NCI-H2081 treated with DMSO at 0.1 percent for 48 hours (cell line): ENCODE data around the gene DCC.

Experiments used
- DNase-seq: peaks from one replicate; lab custom pipeline; 2025; lab: John Stamatoyannopoulos, UW

The DCC gene

DNA sequence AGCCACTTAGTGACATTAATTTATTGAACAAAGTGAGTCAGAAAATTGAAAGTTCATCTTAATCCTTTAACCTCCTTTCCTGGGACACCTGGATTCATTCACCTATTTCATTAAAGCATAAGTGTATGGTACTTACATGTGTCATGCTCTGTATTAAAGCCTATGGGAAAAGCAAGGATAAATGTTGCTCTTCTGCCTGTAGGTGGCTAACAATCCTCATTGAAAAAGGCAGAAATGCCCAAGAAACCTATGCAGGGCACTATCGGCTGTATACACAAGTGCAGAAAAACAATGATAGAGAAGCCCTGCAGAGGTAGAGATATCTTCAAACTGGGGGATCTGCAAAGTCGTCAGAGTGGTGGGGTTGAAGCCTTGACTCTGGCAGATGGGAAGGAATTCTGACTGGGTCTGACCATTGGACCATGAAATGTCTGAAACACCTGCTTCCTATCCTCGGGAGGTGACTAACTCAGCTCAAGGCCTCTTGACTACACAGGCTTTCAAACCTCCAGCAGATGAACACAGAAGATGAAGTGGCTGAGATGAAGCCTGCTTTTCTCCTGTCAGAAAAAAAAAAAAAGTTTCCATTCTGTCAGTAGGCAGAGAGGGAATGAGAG lies 83.1 kb downstream of the DCC start:
- DNase-seq, result no peak

DNA sequence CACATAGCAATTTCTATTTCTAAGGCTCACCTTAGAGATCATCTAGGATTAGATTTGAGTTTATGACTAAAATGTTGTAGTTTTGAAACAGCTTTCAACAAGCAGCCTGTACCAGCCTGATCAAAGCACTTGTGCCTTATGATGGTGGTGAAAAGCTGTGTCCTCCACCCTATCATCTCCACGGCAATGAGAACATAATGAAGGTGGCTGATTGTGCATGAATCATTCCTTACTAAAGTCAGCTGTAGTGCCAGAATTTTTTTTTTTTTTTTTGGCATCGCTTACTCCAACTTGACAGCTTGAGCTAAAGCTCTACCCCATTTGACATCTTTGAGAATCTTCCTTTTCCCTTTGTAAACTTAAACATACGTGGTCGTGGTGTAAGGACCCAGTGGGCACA lies 86.0 kb downstream of the DCC start:
- DNase-seq, result no peak

DNA sequence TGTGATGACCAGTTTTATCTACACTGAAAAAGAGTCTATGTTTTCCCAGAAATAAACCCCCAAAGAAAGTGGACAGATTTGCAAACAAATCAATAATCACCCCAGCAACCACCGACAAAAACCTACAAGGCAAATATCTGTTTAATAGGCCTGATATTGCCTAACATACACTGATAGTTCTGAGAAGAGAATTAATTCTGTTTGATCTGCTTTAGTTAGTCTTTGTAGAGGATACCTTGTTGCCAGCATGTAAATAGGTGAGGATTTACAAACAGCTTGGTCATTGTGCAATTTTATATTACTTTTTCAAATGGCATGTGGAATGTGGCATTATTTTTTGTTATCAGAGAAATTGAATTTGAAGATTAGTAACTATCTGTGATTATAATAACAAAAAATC lies 86.5 kb downstream of the DCC start:
- DNase-seq, result no peak

DNA sequence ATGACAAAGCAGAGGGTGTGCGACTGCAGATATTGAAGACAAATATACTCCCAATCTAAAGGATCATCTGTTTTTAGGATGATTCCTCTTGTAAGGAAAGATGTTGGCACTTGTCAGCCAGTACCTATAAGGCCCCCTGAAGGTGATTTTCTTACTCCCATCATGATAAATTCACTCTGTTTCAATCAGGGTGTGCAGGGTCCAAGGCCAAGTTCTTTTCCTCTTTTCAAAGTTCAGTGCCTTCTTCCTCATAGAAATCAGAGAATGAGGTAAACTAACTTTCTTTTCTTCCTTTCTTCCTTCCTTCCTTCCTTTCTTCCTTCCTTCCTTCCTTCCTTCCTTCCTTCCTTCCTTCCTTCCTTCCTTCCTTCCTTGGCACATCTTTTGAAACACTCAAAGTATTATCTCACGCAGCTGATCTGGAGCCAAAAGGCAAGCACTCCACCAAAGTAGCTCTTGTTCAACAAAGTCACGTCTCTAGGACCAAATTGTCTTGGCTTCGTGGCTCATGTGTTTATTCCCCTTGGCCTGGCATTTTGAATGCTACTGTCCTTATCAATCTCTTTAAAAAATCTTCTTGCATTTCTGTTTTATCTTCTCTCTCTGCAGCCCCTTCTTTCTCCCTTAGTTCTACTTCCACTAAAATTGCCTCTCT lies 87.7 kb downstream of the DCC start:
- DNase-seq, result no peak

DNA sequence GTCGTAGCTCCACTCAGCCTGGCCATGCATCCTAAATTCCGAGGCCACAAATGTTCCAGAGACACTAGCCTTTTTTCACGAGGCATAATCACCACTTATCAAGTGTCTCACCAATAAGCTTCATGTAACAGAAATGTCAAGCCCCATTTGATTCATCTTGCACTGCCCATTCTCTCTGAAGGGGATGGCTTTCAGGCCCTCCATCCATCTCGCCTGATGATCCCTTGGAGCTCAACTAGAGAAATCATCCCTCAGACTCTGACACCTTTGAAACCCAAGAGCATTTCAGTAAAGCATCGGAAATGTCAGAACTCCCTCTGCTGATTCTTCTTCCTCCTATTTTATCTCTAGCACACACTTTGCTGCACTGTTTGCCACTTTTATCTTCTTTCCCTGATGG lies 91.7 kb downstream of the DCC start:
- DNase-seq, result no peak

DNA sequence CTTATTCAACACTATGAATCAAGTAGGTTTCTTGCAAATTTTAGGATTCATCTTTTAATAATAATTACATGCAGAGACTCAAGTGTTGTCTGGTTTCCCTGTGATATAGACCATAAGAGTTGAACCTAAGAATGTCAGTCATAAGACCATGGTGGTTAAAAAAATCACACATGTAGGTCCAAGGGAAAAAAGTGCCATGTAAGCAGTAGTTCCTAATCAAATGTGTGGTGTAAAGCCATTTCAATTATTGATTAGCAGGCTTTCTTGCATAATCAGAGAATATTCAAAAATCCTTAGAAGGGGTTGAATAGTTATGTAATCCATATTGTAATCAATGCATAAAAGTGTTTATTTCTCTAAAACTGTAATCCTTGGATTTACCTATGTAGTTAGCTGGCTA lies 93.8 kb downstream of the DCC start:
- DNase-seq, result no peak

DNA sequence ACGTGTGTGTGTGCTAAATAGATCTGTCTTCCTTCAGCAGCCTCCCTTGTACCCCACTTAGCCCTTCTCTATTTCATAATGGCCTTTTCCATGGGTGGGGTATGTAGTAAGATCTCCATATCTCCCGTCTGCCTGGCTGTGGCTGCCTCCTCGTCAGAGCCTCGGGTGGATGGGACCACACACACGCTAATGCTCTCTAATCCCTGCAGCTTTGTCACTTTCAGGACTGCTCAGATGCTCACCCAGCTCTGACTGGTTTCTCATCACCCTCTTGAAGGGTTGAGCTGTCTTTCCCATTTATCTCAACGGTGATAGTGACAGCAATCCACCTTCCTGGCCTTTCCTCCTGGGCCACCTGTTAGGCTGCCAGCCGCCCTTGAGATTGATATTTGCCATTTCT lies 95.3 kb downstream of the DCC start:
- no peak for DNase-seq

DNA sequence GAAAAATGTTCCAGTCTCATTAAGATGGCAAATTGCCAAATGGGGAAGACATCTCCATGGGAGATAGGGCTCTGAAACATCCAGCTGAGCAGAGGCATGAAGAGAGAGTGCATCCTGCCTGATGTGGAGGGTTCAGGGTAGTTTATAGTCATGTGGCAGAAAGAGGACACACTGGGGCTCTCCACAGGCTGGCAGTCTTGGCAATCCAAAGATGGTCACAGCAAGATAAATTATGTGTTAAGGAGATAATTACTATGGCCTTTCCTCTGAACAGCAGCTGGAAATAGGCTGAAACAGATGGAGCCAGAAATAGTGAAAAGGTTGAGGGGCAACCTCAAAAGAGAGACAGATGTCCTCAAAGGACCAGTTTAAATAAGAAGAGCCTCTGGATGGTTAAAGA lies 97.2 kb downstream of the DCC start:
- no peak for DNase-seq

DNA sequence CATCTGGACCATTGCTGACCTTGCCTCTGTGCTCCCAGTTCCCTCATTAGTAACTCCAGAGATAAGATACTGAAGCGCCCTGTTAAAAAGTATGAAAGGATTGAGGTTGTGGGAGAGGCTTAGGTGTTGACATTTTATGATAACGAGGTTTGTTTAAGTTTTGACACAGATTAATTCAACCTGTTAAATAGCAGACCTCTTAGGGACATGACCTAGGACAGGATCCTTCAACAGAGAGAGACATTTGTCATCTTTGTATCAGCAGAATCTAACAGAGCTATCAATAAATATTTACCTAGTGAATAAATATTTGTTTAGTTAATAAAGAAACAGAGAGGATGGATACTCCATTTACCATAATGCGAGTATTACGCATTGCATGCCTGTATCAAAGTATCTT lies 99.5 kb downstream of the DCC start:
- no peak for DNase-seq

DNA sequence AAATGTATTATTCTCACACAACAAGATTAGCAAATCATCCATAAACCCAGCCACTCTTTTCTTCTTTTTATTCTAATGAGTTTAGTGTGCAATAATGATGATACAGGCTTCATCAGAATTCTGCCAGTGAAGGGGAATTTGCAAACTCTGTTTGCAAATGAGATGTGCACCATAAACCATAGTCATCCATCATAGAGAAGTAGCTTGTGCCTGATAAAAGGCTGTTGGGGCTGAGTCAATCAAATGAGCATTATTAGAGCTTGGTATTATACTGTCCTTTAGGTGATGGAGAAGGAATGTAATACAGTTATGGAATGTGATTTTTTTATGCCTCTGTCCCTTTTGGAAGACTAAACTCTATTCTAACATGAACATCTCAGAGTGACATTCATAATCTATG lies 101.8 kb downstream of the DCC start:
- DNase-seq, result no peak

DNA sequence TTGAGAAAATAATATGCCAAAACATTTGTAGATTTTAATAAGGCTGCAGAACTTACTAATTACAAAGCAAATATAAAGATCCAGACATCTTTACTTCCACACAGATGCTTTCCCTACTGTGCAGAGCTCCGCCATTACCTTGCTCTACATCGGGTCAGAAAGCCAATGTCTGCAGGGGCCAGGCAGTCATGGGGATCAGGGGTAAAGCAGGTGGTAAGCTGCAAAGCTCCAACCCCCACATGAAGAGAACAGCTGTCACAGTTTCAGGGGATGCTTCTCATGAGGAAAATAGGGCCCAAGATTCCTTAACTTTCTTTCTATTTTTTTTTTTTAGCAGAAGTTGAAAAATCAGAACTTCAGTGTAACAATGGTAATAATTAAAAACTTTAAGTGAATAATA lies 102.7 kb downstream of the DCC start:
- DNase-seq, result no peak

DNA sequence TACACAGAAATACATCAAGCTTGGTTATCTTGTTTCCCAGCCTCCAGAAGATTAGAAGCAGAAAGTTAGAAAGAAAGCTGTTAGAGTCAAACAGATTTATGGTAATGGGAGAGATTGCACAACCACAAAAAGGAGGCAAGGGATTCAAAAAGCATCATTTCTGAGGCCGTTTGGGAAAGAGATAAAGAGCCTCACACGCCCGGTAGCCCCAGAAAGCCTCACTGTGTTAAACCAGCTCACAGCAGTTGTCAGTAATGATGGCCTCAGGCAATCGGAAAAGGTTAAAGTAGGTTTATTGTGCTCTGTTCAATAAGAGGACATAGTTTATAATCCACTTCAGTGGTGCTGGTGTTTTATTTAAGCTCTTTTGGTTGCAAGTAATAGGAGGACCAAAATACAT lies 111.3 kb downstream of the DCC start:
- DNase-seq, result no peak

DNA sequence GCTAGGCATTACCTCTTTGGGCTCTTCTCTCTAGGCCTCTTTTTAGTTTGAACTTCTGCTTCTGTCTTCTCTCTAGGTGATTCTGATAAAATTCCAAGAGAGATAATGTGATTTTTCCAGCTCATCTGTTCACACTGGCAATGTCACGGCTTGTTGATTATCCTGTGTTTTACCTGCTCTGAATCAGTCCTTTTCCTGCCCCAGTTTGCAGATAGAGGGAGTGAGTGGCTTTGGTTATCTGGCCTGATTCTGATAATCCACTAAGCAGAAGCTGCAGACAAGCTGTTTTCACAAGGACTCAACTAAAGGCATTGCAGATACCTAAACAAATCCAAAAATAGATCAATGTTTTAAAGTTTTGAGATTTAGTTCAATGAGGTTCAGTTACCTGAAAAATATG lies 111.9 kb downstream of the DCC start:
- no peak for DNase-seq

DNA sequence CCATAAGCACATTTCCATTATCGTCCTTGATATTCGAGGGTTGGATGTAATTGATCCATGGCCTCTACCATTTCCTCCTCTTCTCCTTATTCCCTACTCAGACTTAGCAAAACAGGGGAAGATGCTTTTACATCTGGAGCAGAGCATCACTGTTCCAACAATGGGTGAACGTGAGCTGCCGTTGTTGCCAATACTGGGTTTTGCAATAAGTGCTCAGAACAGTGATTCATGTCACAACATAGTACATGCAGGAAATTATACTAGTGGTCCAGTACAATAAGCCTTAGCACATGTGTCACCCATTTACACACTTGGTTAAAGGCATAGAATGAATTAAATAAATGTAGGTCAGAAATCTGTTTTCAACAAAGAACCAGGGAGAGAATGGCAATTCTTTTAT lies 112.4 kb downstream of the DCC start:
- no peak for DNase-seq

DNA sequence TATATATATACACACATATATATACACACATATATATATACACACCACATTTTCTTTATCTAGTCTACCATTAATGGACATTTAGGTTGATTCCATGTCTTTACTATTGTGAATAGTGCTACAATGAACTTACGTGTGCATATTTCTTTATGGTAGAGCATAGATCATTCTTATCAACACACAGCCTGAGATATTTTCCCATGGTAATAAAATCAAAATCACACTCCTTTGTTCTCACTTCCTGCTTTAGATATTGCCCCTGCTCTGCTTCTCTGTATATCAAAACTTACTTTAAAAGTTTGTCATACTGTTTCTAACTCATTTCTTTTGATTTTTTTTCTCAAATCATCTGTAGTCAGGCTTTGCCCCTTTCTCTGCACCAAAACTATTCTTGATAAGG lies 119.9 kb downstream of the DCC start:
- no peak for DNase-seq

DNA sequence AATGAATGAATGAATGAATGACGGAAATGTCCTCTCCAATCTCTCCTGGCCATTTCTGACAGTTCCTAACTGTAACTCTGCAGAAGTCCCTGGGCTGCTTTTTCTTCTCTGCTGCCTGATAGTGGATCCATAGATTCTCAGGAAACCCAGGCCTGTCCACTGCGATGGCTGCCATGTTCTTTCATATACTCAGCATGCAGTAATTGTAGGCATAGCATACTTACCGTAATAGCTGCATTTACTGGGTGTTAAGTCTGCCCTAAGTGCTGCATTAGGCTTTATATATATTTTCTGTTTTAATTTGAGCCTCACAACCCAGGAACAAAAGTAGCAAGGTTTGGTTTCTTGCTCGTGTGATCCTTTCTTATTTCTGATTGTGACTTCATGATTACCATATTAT lies 122.9 kb downstream of the DCC start:
- DNase-seq, result no peak

DNA sequence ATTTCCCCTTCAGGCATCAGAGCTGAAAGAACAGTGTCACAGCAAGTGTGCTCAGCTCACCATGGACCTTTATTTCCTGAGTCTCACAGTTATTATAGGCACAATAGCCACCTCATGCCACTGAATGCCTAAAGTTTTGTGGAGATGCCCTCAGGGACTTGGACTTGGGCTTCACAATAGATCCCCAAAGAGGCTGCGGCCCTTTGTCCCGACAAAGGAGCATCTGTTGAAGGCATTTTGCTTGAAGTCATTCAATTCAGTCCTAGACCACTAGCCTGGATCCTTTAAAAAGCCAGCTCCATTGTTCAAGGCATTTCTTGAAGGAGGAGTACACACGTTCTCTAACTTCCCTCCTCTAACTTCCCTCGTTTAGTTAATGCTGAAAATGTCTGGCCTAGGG lies 125.4 kb downstream of the DCC start:
- no peak for DNase-seq

DNA sequence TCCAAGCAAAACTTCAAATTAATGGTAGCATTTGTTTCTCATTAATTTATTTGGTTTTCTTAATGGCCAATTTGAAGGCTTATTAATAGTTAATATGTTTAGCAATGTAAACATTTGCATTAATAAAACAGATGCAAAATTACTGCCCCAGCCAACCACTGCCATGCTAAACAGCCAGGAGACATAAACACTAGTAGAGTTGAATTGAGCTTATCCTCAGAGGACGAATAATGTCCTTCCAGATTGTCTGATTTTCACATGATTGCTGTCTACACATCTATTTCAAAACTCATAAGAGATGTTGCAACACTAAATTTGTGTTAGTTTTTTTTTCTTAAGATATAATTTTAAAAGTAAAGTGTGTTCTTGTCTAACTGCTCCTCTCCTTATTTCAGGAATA lies 128.5 kb downstream of the DCC start:
- no peak for DNase-seq

DNA sequence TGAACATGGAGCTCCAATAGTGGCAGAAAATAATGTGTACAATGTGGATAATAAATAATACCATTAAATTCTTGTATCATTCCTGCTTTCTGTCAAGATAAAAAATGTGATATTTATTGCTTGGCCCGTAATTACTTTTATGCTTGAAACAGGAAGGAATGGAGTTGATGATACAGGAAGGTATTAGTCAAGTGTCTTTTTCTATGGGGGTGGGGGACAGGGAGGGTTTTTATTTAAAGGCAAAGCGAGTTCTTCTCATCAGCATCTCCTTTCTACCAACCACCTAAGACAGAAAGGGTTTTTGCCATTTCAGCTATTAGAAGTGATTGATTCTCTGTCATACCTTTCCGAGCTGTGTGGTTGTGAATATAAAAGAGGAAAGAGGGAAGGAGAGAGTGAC lies 135.3 kb downstream of the DCC start:
- DNase-seq, result no peak

DNA sequence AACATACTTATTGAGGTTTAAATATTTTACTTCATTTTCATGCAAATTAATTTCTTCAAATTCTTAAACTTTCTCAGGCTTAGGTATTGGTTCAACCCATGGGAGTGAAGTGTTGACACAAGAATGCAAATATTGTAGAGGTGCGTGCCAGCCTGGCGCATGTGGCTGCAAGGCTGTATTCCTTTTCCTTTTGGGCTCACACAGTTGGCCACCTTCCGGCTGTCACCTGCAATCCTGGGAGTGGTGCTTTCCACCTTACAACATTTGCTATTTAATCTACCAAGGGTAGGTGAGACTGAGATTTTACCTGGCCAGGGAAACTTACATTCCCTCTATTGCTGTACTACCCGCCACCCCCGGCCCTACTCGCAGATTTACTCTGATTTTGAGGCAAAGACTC lies 141.1 kb downstream of the DCC start:
- no peak for DNase-seq

DNA sequence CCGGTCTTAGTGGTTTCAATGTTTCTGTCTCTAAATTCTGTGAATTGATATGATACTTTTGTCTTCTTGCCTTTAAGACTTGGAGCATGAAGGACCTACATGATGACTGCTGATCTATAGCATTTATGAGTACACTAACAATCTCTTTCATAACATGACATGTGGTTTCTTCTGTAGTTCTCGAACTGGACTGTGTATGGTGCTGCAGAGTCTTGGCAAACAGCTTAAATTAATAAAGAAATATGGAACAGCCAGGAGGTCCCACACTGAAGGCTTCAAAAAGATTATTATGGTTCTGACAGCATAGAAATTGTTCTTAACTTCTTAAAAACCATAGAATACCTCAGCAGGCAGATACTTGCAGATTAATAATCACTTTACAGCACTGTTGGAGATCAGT lies 145.0 kb downstream of the DCC start:
- no peak for DNase-seq

DNA sequence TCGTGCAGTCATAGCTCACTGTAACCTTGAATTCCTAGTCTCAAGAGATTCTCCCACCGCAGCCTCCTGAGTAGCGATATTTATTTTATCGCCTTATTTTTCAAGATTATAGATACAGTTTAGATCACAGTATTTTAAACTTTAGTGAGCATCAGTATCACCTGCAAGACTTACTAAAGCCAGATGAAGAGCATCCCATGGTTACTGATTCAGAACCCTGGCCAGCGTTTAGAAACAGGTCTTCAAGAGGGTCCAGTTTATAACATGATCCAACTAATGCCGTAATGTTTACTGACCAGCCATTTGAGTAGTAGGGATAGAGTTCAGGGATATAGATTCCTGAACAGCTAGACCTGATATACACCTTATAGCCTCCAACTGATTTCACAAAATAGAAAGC lies 146.1 kb downstream of the DCC start:
- no peak for DNase-seq

DNA sequence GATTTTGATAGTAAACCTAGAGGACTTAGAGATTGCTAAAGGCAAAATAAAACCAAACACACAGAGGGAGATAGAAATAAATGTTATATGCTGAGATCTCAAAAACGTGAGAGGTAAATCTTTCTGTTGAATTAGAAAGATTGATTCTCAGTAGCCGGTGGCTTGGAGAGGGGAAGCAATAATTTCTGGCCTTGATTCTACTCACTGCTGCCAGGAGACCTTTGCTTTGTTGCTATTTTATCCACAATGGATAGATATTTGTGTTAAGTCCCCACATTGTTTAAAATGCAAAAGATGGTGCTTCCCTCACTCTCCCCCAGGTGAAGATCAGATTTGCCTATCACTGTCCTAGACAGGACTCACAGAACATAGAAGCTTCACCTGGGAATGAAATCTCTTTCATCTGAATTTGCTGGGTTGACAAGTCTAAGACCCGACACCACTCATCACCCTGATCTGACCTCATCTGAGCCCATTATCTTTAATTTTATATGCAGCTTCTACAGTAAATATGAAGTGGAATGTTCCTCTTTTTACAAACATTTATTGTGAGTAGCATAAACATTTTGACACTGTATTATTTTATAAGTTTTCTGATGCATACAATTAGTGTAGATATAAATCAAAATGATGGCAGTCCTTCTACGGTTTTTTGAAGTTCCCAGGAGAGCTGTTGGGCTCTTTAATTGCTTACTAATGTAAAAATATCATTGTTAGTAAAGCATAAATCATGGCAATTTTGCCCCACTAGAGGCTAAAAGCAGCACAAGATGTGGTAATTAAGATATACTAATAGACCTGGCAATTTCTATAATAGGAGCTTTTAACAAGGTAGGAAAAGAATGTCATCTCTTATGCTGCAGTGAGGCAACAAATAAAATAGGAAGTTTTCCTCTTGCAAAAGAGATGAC lies 149.7 kb downstream of the DCC start:
- DNase-seq, result no peak
